HG03342 (cell line): Measurements from ENCODE around the gene HPSE2.
"Not testable (repeated sequence)": the region's sequence is repeated elsewhere in the genome, so short reads cannot be mapped to it uniquely, and the experiment has no call there.

ENCODE experiments used
- ATAC-seq: cut with Tn5 transposase; IDR thresholded peaks from one replicate; pipeline ENCODE4 v1.9.1; 2021; ENCODE audit warnings: mild to moderate bottlenecking, moderate library complexity; ENCODE audit not compliant: unreplicated experiment

HPSE2 gene

GRCh38 chr10:98524124-98524523 lies 711.5 kb downstream of the HPSE2 start:
- no peak for ATAC-seq

- no peak for ATAC-seq
Observed at GRCh38 chr10:98519841-98520240, 715.8 kb downstream of the HPSE2 start.

GRCh38 chr10:98517672-98518071 lies 718.0 kb downstream of the HPSE2 start:
- ATAC-seq = no peak

- no peak for ATAC-seq
Observed at GRCh38 chr10:98516352-98516751, 719.3 kb downstream of the HPSE2 start.

- no peak for ATAC-seq
Observed at GRCh38 chr10:98513704-98514103, 721.9 kb downstream of the HPSE2 start.

- no peak for ATAC-seq
Observed at GRCh38 chr10:98511876-98512275, 723.8 kb downstream of the HPSE2 start.

- ATAC-seq = no peak
Observed at GRCh38 chr10:98510412-98510995, 725.1 kb downstream of the HPSE2 start.

GRCh38 chr10:98509745-98510144 lies 725.9 kb downstream of the HPSE2 start:
- no peak for ATAC-seq

GRCh38 chr10:98502535-98502934 lies 733.1 kb downstream of the HPSE2 start:
- not testable (repeated sequence) for ATAC-seq

GRCh38 chr10:98492763-98493162 lies 742.9 kb downstream of the HPSE2 start:
- no peak for ATAC-seq

GRCh38 chr10:98489561-98490481 lies 745.8 kb downstream of the HPSE2 start:
- no peak for ATAC-seq

GRCh38 chr10:98488669-98489430 lies 746.8 kb downstream of the HPSE2 start:
- no peak for ATAC-seq

GRCh38 chr10:98487649-98488048 lies 748.0 kb downstream of the HPSE2 start:
- no peak for ATAC-seq

GRCh38 chr10:98486421-98486820 lies 749.2 kb downstream of the HPSE2 start:
- no peak for ATAC-seq

GRCh38 chr10:98485959-98486358 lies 749.7 kb downstream of the HPSE2 start:
- no peak for ATAC-seq

GRCh38 chr10:98483658-98484057 lies 752.0 kb downstream of the HPSE2 start:
- no peak for ATAC-seq

GRCh38 chr10:98482096-98482495 lies 753.6 kb downstream of the HPSE2 start:
- no peak for ATAC-seq

- ATAC-seq = no peak
Observed at GRCh38 chr10:98481404-98481945, 754.2 kb downstream of the HPSE2 start.

GRCh38 chr10:98478430-98479222 lies 757.0 kb downstream of the HPSE2 start:
- ATAC-seq = no peak

- no peak for ATAC-seq
Observed at GRCh38 chr10:98477861-98478260, 757.8 kb downstream of the HPSE2 start.
